ENCODE measurements around the gene ARHGEF16. TPM values are rescaled to one million over a fixed set of nuclear protein-coding genes. Genes with fewer than 3 reads are reported as not detected.

Gene ARHGEF16
- total RNA-seq, 2 experiments from 2014 or later = 0.11 to 0.22 TPM

GRCh38 chr1:3527774-3528173 is 73.3 kb downstream of the ARHGEF16 start:
- CTCF ChIA-PET = interaction anchor here (1.4 kb wide), 1 partner anchor 37 kb away, joined by 3 read pairs; no protein-coding TSS in a partner anchor
- no peaks in the 10 kb centered on the region for H3K9me3 ChIP-seq (ENCODE audit: control insufficient read depth in 1 of 2, insufficient read depth in 1 of 2, low read length in 2 of 2)
- TF ChIP-seq, protein P1, sequence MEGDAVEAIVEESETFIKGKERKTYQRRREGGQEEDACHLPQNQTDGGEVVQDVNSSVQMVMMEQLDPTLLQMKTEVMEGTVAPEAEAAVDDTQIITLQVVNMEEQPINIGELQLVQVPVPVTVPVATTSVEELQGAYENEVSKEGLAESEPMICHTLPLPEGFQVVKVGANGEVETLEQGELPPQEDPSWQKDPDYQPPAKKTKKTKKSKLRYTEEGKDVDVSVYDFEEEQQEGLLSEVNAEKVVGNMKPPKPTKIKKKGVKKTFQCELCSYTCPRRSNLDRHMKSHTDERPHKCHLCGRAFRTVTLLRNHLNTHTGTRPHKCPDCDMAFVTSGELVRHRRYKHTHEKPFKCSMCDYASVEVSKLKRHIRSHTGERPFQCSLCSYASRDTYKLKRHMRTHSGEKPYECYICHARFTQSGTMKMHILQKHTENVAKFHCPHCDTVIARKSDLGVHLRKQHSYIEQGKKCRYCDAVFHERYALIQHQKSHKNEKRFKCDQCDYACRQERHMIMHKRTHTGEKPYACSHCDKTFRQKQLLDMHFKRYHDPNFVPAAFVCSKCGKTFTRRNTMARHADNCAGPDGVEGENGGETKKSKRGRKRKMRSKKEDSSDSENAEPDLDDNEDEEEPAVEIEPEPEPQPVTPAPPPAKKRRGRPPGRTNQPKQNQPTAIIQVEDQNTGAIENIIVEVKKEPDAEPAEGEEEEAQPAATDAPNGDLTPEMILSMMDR (IDR thresholded peaks at IDR 0.05) = no peak
- ATAC-seq (ENCODE audit: poor library complexity) (no peak), DNase-seq (no peak)
- H3K27ac Mint-ChIP-seq = no peak overlapping the region
- no peaks in the 10 kb centered on the region for H3K36me3 Mint-ChIP-seq (ENCODE audit: low read depth)
- no peaks in the 10 kb centered on the region for H3K9me3 Mint-ChIP-seq
- H3K4me1 Mint-ChIP-seq (ENCODE audit: low read depth) = peaks cover 32% of the 10 kb centered on the region
- no peaks in the 10 kb centered on the region for H3K27me3 ChIP-seq (ENCODE audit: control insufficient read depth in 1 of 2, insufficient read depth in 2 of 2, low read length in 2 of 2)
- POLR2A ChIA-PET = no interaction called here
- H3K4me1 ChIP-seq (ENCODE audit: insufficient read depth, low read length) = peaks cover 18% of the 10 kb centered on the region
- H3K36me3 ChIP-seq (ENCODE audit: insufficient read depth, low read length) = no peaks in the 10 kb centered on the region
- H3K4me3 Mint-ChIP-seq = no peak overlapping the region
- H3K4me3 ChIP-seq (ENCODE audit: low read length) = no peak overlapping the region
- intact Hi-C loops (cut with DNase I, micrococcal nuclease) = loop anchor here in 1 of 2 experiments (2.0 kb wide), 1 partner anchor 37 kb away; no protein-coding TSS in a partner anchor
- H3K27me3 Mint-ChIP-seq = no peaks in the 10 kb centered on the region
- H3K27ac ChIP-seq (ENCODE audit: low read depth in 1 of 2, low read length in 2 of 2) = no peak overlapping the region

- Mint-ChIP-seq H3K4me3 (peak overlapping the region; percentile 84), H3K9me3 (no peaks in the 10 kb centered on the region), H3K4me1 (ENCODE audit: low read depth) (peaks cover 32% of the 10 kb centered on the region), H3K27ac (no peak overlapping the region), H3K36me3 (ENCODE audit: low read depth) (no peaks in the 10 kb centered on the region), H3K27me3 (no peaks in the 10 kb centered on the region)
- DNase-seq (no peak), ATAC-seq (ENCODE audit: poor library complexity) (no peak)
- H3K27ac ChIP-seq (ENCODE audit: low read depth in 1 of 2, low read length in 2 of 2) = no peak overlapping the region
- ChIA-PET CTCF (no interaction called here), POLR2A (interaction anchor here (1.1 kb wide), 1 partner anchor 11 kb away, joined by 4 read pairs; no protein-coding TSS in a partner anchor)
- H3K36me3 ChIP-seq (ENCODE audit: insufficient read depth, low read length) = no peaks in the 10 kb centered on the region
- H3K27me3 ChIP-seq (ENCODE audit: control insufficient read depth in 1 of 2, insufficient read depth in 2 of 2, low read length in 2 of 2) = no peaks in the 10 kb centered on the region
- no peak overlapping the region for H3K4me3 ChIP-seq (ENCODE audit: low read length)
- peaks cover 18% of the 10 kb centered on the region for H3K4me1 ChIP-seq (ENCODE audit: insufficient read depth, low read length)
- H3K9me3 ChIP-seq (ENCODE audit: control insufficient read depth in 1 of 2, insufficient read depth in 1 of 2, low read length in 2 of 2) = no peaks in the 10 kb centered on the region
- TF ChIP-seq, protein P1 (IDR thresholded peaks at IDR 0.05) = no peak
- intact Hi-C loops (cut with DNase I, micrococcal nuclease) = loop anchor here in 1 of 2 experiments (2.0 kb wide), 1 partner anchor 38 kb away; no protein-coding TSS in a partner anchor
These were observed 74.7 kb downstream of the ARHGEF16 start for GRCh38 chr1:3529099-3529729.

- Histone ChIP-seq H3K27me3 (ENCODE audit: control insufficient read depth in 1 of 2, insufficient read depth in 2 of 2, low read length in 2 of 2) (no peaks in the 10 kb centered on the region), H3K4me3 (ENCODE audit: low read length) (peak overlapping the region; percentile 87), H3K9me3 (ENCODE audit: control insufficient read depth in 1 of 2, insufficient read depth in 1 of 2, low read length in 2 of 2) (no peaks in the 10 kb centered on the region), H3K4me1 (ENCODE audit: insufficient read depth, low read length) (peaks cover 18% of the 10 kb centered on the region), H3K27ac (ENCODE audit: low read depth in 1 of 2, low read length in 2 of 2) (peak overlapping the region; percentile 36 to 56), H3K36me3 (ENCODE audit: insufficient read depth, low read length) (no peaks in the 10 kb centered on the region)
- TF ChIP-seq, protein P1 (IDR thresholded peaks at IDR 0.05) = no peak
- Mint-ChIP-seq H3K9me3 (no peaks in the 10 kb centered on the region), H3K4me3 (peak overlapping the region; percentile 84), H3K27me3 (no peaks in the 10 kb centered on the region), H3K27ac (peak overlapping the region; percentile 71), H3K36me3 (ENCODE audit: low read depth) (no peaks in the 10 kb centered on the region), H3K4me1 (ENCODE audit: low read depth) (peaks cover 27% of the 10 kb centered on the region)
- CTCF ChIA-PET = no interaction called here
- peak in 5 of 14 experiments; percentile 2 to 38 (median 26) for DNase-seq
- ATAC-seq (ENCODE audit: poor library complexity) = no peak
- POLR2A ChIA-PET = interaction anchor here (1.0 to 1.8 kb wide), 4 partner anchors 9 to 266 kb away, joined by 3 to 6 read pairs (median 5); partner anchors contain the start of gene LRRC47
- intact Hi-C loops (cut with DNase I, micrococcal nuclease) = no loop called here
These were observed 75.8 kb downstream of the ARHGEF16 start for GRCh38 chr1:3530086-3530925.

Other genes starting within 250 kb of the ARHGEF16 start
- gene MEGF6, start 156.8 kb downstream of the ARHGEF16 start, total RNA-seq = 10 to 100 TPM; 57.5 to 62.2 TPM
- gene TPRG1L, start 170.3 kb downstream of the ARHGEF16 start, total RNA-seq = 10 to 100 TPM; 46.5 to 48.3 TPM
- 10 to 100 TPM; 22.3 to 22.7 TPM for gene WRAP73, start 195.4 kb downstream of the ARHGEF16 start, total RNA-seq
- gene TP73, start 197.9 kb downstream of the ARHGEF16 start, total RNA-seq = not detected

Data from CD4-positive, alpha-beta T cell (primary cell).